K562 (cell line): ENCODE data around the gene PGF. TPM values are rescaled to one million over a fixed set of nuclear protein-coding genes. Genes with fewer than 3 reads are reported as not detected.

Experiments
- ARID2 ChIP-seq: fragments of 450-650 bp; IDR thresholded peaks from 2 replicates; pipeline ENCODE4 v1.6.1; 2017; ENCODE audit warnings: antibody characterized with exemption, mild to moderate bottlenecking
- CEBPG ChIP-seq, 3 experiments: fragments of 200-800 bp in 1 of 3; sonication (Bioruptor generic) in 1 of 3; sonication (generic) in 1 of 3; formaldehyde crosslinking in 1 of 3; IDR thresholded peaks in 2 of 3; conservative IDR thresholded peaks in 1 of 3; 2 replicates each; pipeline versions ENCODE4 v1.6.1 to v1.8.0; 2016 to 2022; ENCODE audit warnings: missing compliant biosample characterization in 2 of 3, missing genetic modification characterization in 2 of 3, mild to moderate bottlenecking in 1 of 3, missing genetic modification reagents in 1 of 3
- CHD7 ChIP-seq: fragments of 200-600 bp; sonication (generic); IDR thresholded peaks from one replicate; pipeline ENCODE4 v1.6.1; 2012; ENCODE audit warnings: mild to moderate bottlenecking, low read depth, low read length, inconsistent platforms
- DACH1 ChIP-seq: fragments of 450-650 bp; IDR thresholded peaks from 2 replicates; pipeline ENCODE4 v1.6.1; 2018; ENCODE audit not compliant: partially characterized antibody
- E2F5 ChIP-seq: sonication (generic); formaldehyde crosslinking; IDR thresholded peaks from 2 replicates; pipeline ENCODE4 v1.8.0; 2022; ENCODE audit warnings: mild to moderate bottlenecking, missing genetic modification reagents
- HNRNPLL ChIP-seq: fragments of 200-400 bp; formaldehyde crosslinking; IDR thresholded peaks from 2 replicates; pipeline ENCODE4 v1.6.1; 2017; ENCODE audit warnings: low read length, low read depth, mild to moderate bottlenecking; ENCODE audit not compliant: poor library complexity, severe bottlenecking
- IRF2 ChIP-seq: sonication (generic); formaldehyde crosslinking; IDR thresholded peaks from 2 replicates; pipeline ENCODE4 v1.8.1; 2022; ENCODE audit warnings: mild to moderate bottlenecking, missing genetic modification reagents
- NCOA2 ChIP-seq, 2 experiments: fragments of 450-650 bp; IDR thresholded peaks; 2 replicates each; pipeline ENCODE4 v1.6.1; 2018; ENCODE audit warnings: mild to moderate bottlenecking in 2 of 2, moderate library complexity in 1 of 2; ENCODE audit not compliant: partially characterized antibody in 2 of 2
- SAFB ChIP-seq: fragments of 200-400 bp; formaldehyde crosslinking; IDR thresholded peaks from 2 replicates; pipeline ENCODE4 v1.6.1; 2017; ENCODE audit warnings: low read depth, low read length, borderline replicate concordance
- SNAPC5 ChIP-seq: fragments of 250-450 bp; sonication (Bioruptor Pico); IDR thresholded peaks from 2 replicates; pipeline ENCODE4 v1.8.0; 2021; ENCODE audit warnings: moderate library complexity, mild to moderate bottlenecking, inconsistent platforms
- SREBF2 ChIP-seq: sonication (generic); formaldehyde crosslinking; IDR thresholded peaks from 2 replicates; pipeline ENCODE4 v1.4.0; 2020; ENCODE audit warnings: mild to moderate bottlenecking, missing genetic modification reagents
- ZNF584 ChIP-seq: fragments of 200-800 bp; sonication (Bioruptor generic); IDR thresholded peaks from 2 replicates; pipeline ENCODE4 v1.6.1; 2016; ENCODE audit warnings: low read depth, mild to moderate bottlenecking, missing genetic modification characterization, missing compliant biosample characterization
- polyA plus RNA-seq, 8 experiments: library from polyadenylated mRNA; depleted of rRNA in 4 of 8; stranded (reverse) in 5 of 8; unstranded in 3 of 8; fragments of >200 nt; fragmentation: Nextera tagmentation in 2 of 8; fragmentation: Illumina TruSeq in 1 of 8; extraction: Ambion mirVana in 2 of 8; extraction: Trizol in 1 of 8; gene quantifications; 2 replicates each; pipeline versions ENCODE4 v1.2.1 to v1.2.3, GENCODE V29; 2011 to 2014; ENCODE audit warnings: inconsistent platforms in 1 of 8, missing spikeins in 1 of 8
- total RNA-seq, 7 experiments: library from RNA; depleted of rRNA in 6 of 7; stranded (reverse); fragments of >200 nt in 6 of 7; fragmentation: Illumina TruSeq in 2 of 7; extraction: Trizol in 2 of 7; gene quantifications; 2 replicates each; pipeline versions ENCODE4 v1.2.1 to v1.2.3, GENCODE V29; 2011 to 2021; ENCODE audit warnings: low replicate concordance in 1 of 7

Gene PGF
- total and polyA plus RNA-seq, 9 of the 15 experiments (the other 6 are each of a cell fraction or from before 2014, with no cell fraction given): 0.04 to 0.44 (median 0.18) TPM

- no peak for TF ChIP-seq DACH1
- no peak for TF ChIP-seq SAFB
- TF ChIP-seq CHD7: no peak
- no peak for TF ChIP-seq ZNF584
- no peak for TF ChIP-seq E2F5 (CRISPR knock-in tag)
- no peak for TF ChIP-seq ARID2
- TF ChIP-seq SREBF2: no peak
- peak; percentile 17 for TF ChIP-seq HNRNPLL
- no peak for TF ChIP-seq NCOA2 (IDR thresholded peaks at IDR 0.05; ENCODE audit: partially characterized antibody in 2 of 2)
- no peak for TF ChIP-seq IRF2
- no peak for TF ChIP-seq CEBPG (CRISPR knock-in tag; IDR thresholded peaks at IDR 0.05)
- no peak for TF ChIP-seq CEBPG (tag; conservative IDR thresholded peaks at IDR 0.05 in 1 of 2, IDR thresholded peaks at IDR 0.05 in 1 of 2)
- TF ChIP-seq SNAPC5 (CRISPR knock-in tag): no peak
Measured at GRCh38 chr14:75002392-75003249, 47.2 kb upstream of the PGF start, which contains the start of gene EIF2B2 (continued).
